Measurements from ENCODE around the gene ACE2.

Gene ACE2

DNA sequence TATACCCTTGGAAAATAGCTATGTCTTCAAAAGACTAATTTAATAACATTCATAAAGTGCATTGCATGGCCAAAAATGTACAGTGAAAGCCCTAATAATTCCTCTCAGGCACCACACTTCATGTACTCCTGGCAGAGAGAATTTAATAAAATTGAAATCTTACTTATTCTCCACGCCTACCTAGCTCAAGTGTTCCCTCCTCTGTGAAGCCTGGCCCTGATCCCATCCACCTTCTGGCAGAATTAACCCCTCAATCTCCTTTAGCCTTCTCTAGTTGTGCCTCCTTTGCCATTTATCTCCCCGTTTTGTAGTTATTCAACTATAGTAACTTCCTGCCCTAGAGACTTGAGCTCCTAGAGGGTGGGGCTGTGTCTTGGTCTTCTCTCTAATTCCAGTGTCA, 26.7 kb downstream of the ACE2 start:
- no peak for DNase-seq (ENCODE audit: low spot score)

DNA sequence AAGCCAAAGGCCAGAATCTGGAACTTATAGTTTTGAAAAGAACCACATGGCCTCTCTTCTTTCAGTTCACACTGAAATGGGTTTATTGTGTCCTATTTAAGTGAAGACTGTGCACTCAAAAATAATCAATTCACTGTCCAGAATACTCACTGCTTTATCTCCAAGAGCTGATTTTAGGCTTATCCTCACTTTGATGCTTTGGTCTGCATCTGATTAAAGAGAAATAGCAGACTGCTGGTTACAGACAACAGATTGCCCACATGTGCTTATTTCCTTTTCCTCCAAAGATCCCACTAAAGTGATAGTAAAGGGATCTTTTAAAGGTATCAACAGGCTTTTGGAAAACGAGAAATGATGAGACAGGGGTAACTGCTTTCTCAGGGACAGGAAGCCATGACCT, 30.6 kb downstream of the ACE2 start:
- no peak for DNase-seq (ENCODE audit: low spot score)

DNA sequence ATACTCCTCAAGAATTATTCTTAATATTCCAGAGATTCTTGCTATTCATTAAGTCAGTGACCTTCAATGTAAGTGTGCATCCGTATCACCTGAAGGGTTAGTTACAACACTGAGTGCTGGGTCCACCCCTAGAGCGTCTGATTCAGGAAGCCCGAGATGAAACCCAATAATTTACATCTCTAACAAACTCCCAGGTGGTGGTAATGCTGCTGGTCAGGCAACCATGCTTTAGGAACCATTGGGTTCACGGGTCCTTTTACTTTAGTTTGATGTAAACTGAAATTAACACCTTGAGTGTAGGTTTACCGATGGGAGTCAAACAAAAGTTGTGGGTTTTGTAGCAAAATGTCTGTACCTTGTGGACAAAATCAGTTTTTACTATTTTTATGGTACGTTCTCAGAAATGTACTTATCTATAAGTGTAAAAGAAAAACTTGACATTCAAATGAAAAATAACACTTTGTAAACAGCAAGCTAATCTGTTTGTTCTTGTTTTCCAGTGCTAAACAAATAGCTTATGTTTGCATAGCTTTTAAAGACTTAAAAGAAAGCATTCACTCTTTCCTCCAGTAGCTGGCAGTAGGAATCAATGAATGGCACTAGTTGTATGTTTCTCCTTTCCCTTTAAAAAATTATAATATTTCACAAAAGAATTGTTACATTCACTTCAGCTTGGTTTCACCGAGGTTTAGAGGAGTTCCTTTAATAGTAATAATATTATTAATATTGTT, 32.7 kb downstream of the ACE2 start:
- peak; percentile 3 for DNase-seq (ENCODE audit: low spot score)

DNA sequence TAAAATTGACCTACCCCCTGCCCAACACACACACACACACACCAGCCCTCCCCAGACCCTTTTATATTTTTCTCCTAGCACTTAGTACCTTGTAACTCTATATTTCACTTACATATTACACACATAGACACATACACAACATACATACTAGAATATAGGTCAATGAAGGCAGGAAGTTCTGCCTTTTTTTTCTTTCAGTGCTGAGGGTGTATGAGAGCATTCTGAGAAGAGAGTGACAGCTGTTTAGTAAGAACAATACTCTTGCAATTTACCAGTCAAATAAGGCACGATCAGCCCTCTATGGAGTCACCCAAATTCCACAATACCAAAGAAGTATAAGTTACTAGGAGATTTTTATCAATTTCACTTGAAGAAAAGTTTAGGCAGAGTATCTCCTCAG, 33.5 kb downstream of the ACE2 start:
- no peak for DNase-seq (ENCODE audit: low spot score)

DNA sequence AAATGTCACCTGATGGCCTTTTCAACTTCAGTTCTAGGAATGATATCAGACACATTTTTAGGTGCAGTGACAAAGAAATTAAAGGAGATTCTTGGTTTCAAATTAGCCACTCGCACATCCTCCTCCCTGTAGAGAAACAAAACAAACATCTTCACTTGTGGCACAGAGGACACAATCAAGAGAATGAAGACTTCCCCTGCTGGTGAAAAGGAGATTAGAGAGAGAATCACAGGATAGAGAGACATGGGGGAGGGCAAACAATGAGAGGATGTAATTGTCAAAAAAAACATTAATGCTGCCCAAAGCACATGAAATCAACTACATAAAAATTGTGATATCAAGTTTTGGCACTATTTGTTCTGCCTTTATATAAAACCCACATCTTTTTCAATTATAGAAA, 34.5 kb downstream of the ACE2 start:
- no peak for DNase-seq (ENCODE audit: low spot score)

DNA sequence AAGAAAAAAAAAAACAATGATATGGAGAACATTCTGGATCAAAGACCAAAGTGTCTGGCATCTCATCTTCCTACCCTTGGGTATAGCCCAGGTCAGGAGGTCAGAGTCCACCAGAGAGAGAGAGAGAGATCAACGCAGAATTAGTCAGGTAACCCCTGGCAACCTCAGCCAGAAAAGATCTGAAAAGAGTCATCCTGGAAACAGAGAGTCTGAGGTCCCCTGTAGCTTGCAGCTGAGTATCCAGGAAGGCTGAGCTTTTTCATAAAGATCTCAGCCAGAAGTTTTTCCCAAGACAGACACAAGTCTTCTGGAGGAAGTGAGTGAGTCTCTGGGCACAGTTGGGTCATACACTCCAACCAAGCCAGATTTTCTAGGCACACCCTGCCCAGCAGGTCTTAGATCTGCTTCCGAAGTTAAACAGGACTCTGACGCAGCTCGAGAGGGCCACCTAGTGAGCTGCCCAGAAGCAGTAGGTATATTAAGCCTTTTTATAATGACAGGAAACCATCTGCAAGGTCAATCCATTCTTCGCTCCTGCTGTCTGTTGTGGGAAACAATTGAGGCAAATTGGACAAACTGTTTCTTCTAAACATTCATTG, 35.7 kb downstream of the ACE2 start:
- peak; percentile 15 for DNase-seq (ENCODE audit: low spot score)

DNA sequence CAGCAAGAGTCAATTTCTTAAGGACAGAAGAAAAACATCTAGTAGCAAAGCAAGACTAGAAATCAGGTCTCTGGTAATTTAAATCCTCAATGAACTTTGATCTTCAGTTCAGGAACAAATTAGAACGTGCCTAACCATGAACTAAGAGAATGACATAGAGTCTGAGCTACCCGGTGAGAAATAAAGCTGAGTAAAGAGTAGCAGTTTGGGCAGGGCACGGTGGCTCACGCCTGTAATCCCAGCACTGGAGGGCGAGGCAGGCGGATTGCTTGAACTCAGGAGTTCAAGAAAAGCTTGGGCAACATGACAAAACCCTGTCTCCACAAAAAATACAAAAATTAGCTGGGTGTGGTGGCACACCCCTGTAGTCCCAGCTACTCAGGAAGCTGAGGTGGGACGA, 37.7 kb downstream of the ACE2 start:
- DNase-seq (ENCODE audit: low spot score), result no peak

DNA sequence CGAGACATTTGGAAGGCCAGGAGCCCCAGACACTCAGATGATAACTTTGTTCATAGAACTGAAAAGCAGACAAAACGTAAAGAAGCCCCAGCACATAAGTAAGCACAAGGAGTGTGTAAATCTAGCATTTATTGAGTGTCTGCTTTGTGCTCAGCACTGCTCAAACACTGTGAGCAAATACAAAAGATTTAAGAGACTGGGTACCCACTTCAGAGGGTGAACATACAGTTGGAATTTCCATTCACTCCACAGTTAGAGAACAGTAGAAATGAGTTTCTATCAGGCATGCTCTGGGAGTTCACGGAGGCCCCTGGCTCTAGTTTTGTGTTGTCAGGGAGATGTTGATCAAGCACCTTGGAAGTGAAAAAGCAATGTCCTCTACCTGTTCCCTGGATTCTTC, 39.8 kb downstream of the ACE2 start:
- DNase-seq (ENCODE audit: low spot score), result no peak

DNA sequence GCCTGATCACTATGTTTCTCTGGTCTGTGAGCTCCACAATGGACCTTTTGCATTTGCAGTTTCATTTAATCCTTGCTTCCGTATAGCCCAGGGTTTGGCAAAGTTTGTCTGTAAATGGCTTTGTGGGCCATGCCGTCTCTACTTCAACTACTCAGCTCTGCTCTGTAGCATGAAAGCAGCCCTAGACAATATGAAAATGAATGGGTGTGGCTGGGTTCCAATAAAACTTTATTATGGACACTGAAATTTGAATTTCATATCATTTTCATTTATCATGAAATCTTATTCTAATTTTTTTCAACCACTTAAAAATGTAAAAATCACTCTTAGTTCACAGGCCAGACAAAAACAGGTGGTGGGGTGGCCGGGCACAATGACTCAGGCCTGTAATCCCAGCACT, 41.5 kb downstream of the ACE2 start:
- no peak for DNase-seq (ENCODE audit: low spot score)

DNA sequence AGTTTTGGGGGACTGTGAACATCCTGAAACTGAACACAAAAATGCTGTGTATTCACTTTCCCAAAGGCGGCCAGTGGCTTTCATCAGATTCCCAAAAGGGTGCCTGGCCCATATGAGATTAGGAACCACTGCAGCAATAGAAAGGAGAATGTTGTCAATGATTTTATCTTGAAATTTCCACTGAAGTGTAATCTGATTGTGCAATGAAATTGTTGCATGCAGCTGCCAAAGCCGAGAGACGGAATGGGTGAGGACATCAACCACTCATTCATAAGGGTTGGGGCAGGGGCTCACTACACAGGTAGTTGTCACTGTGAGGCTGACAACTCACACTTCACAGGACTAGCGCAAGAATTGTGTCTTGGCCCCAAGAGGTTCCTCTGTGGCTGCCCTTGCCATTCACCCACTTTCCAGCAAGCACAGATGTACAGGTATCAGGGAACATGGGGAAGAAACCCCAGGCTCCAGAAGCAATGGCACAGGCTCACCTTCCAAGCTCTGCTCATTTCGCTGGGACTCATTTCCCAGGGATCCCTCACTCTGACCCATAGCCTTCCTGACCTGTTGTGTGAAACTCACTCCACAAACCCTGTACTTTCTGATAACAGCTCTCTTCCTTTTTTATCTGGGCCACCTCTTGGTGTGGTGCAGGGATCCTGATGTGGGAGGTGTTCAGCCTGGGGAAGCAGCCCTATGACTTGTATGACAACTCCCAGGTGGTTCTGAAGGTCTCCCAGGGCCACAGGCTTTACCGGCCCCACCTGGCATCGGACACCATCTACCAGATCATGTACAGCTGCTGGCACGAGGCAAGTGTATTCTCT, 51.4 kb downstream of the ACE2 start:
- no peak for DNase-seq (ENCODE audit: low spot score)

DNA sequence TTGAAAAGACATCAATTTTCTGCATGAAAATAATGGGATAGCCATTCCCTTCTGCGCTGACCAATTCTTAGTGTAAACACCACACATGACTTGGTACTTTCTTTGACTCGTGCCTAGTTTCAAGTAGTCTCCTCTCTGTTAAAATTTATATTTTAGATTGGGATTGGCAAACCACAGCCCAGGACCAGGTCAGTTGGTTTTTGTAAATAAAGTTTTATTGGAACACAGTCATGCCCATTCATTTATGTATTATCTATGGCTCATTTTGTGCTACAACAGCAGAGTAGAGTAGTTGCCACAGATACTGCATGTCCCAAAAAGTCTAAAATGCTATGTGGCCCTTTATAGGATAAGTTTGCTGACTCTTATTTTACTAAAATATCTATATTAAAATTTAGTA, 53.4 kb downstream of the ACE2 start:
- DNase-seq (ENCODE audit: low spot score), result no peak

DNA sequence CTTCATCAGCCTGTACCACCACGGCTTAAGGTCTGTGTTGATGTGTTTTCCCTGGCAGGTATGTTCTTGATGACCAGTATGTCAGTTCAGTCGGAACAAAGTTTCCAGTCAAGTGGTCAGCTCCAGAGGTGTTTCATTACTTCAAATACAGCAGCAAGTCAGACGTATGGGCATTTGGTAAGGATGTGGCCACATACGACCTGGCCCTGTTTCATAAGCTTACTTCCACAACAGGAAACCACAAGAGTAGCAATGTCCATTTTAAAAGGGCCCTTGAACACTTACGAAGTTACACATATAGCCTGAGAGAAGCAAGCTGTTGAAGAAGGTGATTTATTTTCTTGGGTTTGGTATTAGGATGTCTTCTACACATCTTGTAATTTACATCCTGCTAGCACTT, 54.0 kb downstream of the ACE2 start:
- DNase-seq (ENCODE audit: low spot score), result no peak

DNA sequence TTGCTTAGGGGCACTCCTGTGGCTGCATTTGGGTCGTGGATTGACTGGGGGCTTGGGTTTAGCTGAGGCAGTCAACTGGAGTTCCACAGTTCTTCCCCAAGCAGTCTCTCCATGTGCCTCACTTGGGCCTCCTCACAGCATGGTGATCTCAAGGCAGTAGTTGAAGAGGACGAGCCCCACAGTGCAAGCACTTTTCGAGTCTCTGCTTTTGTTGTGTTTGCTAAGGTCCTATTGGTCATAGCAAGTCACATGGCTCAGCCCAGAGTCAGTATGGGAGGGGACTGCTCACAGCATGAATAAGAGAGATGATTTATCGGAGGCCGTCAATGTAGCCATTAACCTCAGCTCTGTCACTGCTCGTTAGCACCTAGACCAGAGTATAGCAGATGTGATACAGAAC, 70.4 kb downstream of the ACE2 start:
- DNase-seq (ENCODE audit: low spot score), result no peak

DNA sequence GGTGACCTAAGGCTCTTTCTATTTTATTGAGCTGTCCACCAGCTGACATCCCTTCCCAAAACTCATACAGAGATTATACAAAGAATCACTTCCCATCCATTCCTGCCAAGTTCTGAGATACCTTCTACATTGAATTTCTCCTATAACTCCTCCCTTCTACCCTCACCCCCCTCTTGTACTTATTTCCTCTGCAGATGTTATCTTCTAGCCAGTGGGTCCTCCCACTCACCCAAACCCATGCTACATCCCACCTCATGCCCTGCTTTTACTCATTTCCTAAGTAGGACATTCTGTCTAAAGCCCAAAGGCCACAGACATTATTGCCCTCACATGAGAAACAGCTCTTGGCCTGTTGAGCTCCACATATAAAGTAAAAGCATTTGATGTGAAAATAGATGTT, 71.6 kb downstream of the ACE2 start:
- DNase-seq (ENCODE audit: low spot score), result no peak

DNA sequence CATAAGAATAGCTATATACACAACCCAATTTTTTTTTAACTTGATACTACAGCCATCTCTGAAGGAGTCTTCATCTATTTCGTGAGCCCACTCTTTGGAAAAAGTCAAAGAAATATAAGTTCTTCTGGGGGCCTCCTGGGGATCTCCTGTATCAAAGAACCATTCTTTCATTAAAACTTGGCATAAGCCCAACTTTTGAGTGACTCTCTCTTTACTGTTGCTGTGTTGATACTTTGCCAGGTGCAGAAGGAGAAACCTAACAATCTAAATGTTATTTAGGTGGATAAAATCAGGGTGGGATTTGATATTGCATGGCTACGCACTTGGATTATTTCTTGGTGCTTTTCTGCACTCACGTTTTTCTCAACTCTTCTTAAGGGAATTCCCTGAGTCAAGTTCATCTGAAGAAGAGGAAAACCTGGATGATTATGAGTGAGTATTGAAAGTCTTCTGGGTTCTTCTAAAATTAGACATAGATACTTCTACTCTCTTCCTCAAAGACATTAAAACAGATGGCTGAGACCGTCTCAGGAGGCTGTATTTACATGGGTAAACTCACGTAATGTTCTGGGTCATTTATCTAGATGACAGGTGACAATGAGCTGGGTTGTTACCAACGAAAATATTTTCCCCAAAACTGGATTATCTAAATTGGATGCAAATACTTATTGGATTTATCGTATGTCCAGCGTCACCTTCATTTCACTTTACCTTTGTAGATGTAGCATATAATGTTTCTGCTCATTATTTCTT, 74.9 kb downstream of the ACE2 start:
- no peak for DNase-seq (ENCODE audit: low spot score)

DNA sequence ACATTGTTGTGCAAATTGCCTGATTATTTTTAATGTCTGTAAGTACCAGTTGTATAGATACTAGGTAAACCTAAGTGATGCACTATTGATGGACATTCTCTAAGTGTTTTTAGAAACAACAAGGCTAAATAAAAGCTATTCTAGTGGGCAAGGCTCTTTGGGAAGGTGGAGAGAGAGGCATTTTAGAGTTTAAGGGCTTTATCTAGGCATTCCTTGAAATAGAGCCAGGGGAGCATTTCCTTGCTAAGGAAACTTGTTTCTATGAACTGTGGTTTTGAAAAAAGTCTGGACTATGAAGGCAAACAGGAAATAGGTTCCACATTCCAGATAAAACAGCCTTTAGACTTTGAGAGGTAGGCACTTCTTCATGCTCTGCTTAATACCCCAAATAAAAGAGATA, 76.3 kb downstream of the ACE2 start:
- no peak for DNase-seq (ENCODE audit: low spot score)

DNA sequence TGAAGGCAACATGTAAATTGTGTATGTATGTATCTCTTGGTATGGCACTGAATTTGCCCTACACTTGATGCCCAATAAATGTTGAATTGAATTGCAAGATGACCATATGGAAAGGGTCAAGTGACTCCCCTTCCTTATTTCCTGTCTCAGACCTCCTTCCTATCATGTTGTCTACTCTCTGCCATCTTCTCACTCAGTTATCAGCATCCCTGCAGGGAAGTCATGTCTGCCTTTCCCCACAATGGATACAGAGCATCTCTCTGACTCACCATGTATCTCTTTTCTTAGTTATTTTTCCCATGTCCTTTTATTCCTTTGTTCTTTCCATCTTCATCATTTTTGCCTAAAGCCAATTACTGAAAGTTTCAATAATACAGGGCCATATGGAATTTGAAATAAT, 77.7 kb downstream of the ACE2 start:
- no peak for DNase-seq (ENCODE audit: low spot score)

DNA sequence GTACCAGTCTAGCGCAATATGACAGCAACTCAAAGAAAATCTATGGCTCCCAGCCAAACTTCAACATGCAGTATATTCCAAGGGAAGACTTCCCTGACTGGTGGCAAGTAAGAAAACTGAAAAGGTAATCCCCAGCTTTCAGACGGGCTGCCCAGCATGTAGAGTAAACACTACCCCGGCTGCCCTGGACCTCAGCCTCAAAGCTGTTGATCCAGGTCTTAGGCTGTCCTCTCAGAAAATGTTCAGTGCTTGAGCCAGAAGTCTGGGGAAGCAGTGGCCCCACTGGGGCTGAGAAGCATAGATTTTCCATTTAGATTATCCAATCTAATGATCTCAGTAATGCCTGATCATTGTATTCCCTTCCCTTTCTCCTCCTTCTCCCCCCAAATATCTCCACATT, 78.3 kb downstream of the ACE2 start:
- DNase-seq (ENCODE audit: low spot score), result no peak

DNA sequence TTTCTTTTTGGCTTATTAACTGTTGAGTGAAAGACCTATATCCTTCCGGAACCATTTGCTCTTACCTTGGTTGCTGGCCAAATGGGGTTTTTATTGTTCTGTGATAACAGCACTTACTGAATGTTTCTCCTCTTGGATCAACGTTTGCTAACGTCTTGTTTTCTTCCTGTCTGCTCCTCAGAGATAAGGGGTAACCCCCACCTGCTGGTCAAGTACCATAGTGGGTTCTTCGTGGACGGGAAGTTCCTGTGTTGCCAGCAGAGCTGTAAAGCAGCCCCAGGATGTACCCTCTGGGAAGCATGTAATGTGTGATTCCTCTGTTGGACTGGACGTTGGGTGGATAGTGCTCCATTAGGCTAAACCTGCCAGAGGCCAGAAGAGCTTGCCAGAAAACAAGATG, 84.8 kb downstream of the ACE2 start:
- no peak for DNase-seq (ENCODE audit: low spot score)

DNA sequence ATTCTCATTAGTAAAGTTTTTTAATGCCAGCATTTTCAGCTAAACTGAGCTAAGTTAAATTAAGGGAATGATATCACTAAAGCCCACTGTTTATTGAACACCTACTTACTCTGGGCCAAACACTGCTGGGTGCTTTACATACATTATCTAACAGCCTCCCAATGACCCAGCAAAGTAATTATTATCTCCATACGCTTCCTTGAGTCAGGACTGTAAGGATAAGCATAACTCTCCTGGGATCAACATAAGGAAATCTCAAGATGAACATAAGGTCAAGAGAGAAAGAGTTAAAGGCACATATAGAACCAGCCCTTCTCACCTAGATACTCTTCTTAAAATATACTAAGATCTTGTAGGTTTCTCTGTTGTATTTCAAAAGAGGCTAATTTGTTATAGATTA, 86.5 kb downstream of the ACE2 start:
- DNase-seq (ENCODE audit: low spot score), result no peak

DNA sequence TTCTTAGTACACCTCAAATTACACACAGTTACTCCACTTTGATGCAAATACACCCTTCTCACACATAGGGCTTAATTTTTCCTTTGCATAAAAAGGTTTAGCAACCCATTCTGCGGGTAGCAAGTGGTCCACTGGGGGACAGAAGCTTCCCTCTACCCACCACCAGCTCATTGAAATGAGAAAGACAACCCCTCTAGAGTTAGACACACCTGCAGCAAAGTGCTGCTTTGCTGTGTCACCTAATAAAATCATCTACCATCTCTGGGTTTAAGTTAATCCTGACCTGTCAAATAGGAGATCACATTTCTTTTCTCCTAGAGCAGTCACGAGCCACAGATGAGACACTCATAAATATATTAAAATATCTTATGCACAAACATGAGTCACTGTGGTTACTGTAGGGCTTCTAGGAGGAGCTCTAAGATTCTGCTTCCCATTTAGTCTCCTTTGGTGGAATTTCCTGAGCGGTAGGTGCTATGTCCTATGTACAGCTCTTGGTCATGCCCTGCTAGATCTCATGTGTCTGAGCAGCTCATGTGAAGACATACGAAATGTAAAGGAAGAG, 88.3 kb downstream of the ACE2 start:
- DNase-seq (ENCODE audit: low spot score), result no peak

DNA sequence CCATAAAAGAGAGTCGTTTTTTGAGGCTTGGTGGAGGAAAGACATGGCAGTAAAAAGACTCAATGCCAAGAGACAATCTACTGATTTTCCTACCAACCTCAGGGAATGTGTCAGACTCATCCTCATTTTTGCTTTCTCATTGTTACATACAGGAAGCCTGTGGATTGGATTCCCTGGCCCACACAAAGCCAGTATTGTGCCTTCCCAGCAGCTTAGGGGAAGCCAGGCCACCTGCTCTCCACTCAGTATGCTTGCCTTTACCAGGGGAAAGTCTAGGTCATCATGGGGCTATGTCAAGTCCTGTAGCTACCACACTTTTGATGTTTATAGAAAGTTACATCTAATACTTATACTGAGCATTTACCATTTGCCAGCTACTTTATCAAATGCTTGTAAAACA, 89.2 kb downstream of the ACE2 start:
- no peak for DNase-seq (ENCODE audit: low spot score)

Data from HuH-7 (cell line).